Stimulated activated naive CD8-positive, alpha-beta T cell treated with anti-CD3 and anti-CD28 coated beads, Interleukin-15, Interleukin-2, amounts not matched to agents 100 ng/mL and 50 ng/mL, for 24 hours (primary cell): ENCODE data around the gene PPP3CA.

Experiments used
- H3K27ac Mint-ChIP-seq: one replicate; pipeline ENCODE4 v1.8.0; 2021; ENCODE audit warnings: mild to moderate bottlenecking, mixed read lengths
- H3K27me3 Mint-ChIP-seq: one replicate; pipeline ENCODE4 v1.8.0; 2021; ENCODE audit warnings: mixed read lengths
- H3K36me3 Mint-ChIP-seq: one replicate; pipeline ENCODE4 v1.8.0; 2021; ENCODE audit warnings: low read depth, mixed read lengths
- H3K4me1 Mint-ChIP-seq: one replicate; pipeline ENCODE4 v1.8.0; 2021; ENCODE audit warnings: low read depth, mixed read lengths
- H3K4me3 Mint-ChIP-seq: one replicate; pipeline ENCODE4 v1.8.0; 2021; ENCODE audit warnings: mild to moderate bottlenecking, mixed read lengths
- H3K9me3 Mint-ChIP-seq: one replicate; pipeline ENCODE4 v1.8.0; 2021; ENCODE audit warnings: mixed read lengths

Gene PPP3CA

DNA sequence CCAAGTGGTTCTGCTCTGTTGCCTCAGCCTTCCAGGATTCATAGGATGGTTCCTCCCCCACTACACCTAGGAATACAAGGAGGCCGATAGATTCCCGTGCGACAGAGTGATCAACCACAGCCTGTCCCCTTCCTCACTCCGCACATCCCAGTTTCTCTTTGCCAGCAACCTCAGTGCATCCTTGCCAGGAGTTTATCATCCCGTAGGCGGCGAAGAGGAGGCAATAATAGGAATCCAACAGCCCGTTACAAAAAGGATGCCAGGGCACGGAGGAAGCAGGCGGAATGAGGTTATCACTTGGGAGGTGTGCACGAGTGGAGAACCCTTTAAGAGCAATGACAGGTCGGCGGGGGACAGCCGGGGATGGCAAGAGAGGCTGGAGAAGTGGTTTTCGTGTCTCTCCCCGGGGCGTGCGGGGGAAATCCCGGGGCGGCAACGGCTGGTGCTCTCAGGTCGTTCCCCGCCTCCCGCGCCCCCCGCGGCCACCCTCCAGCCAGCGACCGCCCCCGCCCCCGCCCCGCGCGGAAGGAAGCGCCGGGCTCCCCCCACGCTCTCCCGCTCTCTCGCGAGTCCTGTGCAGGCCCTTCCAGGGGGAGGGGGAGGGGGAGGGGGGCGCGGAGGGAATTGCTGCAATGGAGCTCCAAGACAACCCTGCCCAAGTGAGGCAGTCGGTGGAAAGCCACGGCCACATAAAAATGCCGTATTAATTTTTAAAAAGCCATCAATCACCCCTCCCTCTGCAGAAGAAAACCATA, 1.6 kb downstream of the PPP3CA start:
- no peaks in the 10 kb centered on the region for H3K9me3 Mint-ChIP-seq
- H3K4me3 Mint-ChIP-seq = peak overlapping the region; percentile 89
- no peaks in the 10 kb centered on the region for H3K36me3 Mint-ChIP-seq
- peaks cover 20% of the 10 kb centered on the region for H3K27me3 Mint-ChIP-seq
- H3K4me1 Mint-ChIP-seq = peaks cover 53% of the 10 kb centered on the region
- H3K27ac Mint-ChIP-seq = peak overlapping the region; percentile 85

DNA sequence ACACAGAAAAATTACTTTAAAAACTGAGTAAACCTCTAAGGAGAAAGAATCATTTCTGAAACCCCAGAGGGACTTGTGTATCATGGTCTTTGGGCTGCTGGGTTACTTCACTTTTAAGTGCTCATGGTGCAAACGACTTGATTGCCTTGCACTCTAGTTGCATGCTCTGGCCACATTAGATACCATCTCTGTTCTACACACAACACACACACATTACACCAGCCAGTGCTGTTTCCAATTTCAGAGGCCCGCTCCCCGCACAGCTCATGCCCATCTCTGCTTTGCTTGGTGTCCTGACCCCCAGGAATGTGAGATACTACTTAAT, 2.1 kb downstream of the PPP3CA start:
- Mint-ChIP-seq H3K4me3 (peak overlapping the region; percentile 89), H3K27ac (peak overlapping the region; percentile 85), H3K27me3 (peaks cover 15% of the 10 kb centered on the region), H3K4me1 (peaks cover 58% of the 10 kb centered on the region), H3K36me3 (no peaks in the 10 kb centered on the region), H3K9me3 (no peaks in the 10 kb centered on the region)

DNA sequence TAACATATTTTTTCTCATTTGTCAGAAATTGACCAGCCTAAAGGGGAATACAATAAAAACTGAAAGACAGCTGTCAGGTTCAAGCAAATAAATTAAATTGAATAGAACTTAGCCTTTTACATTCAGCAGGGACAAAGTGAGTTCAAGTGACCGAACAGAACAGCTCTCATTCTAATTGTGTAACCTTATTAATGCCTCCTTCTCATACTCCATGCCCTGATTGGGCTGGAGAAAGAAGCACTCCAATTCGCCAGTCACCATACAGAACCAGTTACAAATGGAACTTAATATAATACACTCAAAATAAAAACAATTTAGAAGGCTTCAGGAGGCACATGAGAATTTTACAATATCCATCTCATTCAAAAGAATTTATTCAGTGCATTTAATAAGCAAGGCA, 8.0 kb downstream of the PPP3CA start:
- peaks cover 77% of the 10 kb centered on the region for H3K4me1 Mint-ChIP-seq
- H3K27me3 Mint-ChIP-seq = no peaks in the 10 kb centered on the region
- no peaks in the 10 kb centered on the region for H3K36me3 Mint-ChIP-seq
- H3K27ac Mint-ChIP-seq = no peak overlapping the region
- no peaks in the 10 kb centered on the region for H3K9me3 Mint-ChIP-seq
- H3K4me3 Mint-ChIP-seq = no peak overlapping the region

DNA sequence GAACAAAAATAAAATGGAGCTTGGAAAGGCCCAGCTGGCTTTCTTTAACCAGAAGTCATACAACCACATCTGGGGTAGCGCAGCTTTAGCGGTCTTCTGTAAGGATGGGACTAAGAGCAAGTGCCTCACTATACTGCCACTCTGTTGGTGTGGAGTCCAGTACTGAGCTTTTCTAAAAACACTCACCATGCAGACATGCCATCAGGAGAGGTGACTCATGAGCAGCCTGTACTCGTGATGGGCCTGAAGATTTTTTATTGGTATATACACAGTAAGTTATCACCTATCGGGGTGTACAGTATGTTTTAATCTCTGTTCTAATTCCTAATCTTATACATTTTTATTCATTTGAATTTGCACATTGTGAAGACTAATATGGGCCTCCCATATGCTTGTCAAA, 9.6 kb downstream of the PPP3CA start:
- Mint-ChIP-seq H3K36me3 (peaks cover 3% of the 10 kb centered on the region), H3K27me3 (no peaks in the 10 kb centered on the region), H3K4me3 (no peak overlapping the region), H3K27ac (no peak overlapping the region), H3K9me3 (no peaks in the 10 kb centered on the region), H3K4me1 (peaks cover 67% of the 10 kb centered on the region)

DNA sequence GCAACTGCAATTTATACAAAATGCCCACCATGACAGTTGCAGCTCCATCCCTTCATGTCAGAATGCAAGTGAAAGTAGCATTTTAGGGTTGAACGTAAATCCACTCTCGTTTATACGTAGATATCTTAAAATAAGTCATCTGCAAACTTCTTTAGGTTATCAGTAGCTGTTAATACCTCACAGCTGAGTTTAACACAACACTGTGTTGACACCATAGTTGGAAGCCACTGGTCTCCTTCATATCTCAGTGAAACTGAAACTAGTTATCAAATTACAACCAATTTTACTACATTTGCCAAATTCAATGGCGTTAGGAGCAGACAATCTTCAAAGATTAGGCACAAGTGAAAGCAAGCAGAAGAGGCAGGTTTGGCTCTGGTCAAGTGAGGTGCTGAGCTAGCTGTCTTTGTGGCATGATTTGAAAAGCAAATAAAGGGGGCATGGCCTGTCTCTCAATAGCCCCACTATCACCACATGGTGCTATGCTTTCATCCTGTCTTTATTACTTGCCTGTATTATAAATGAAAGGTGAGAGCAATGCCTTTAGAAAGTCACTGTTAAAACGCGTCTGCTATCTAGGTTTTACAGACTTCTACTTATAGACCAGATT, 12.3 kb downstream of the PPP3CA start:
- Mint-ChIP-seq H3K36me3 (peaks cover 3% of the 10 kb centered on the region), H3K4me3 (peak overlapping the region; percentile 24), H3K27me3 (no peaks in the 10 kb centered on the region), H3K4me1 (peaks cover 46% of the 10 kb centered on the region), H3K27ac (no peak overlapping the region), H3K9me3 (no peaks in the 10 kb centered on the region)

DNA sequence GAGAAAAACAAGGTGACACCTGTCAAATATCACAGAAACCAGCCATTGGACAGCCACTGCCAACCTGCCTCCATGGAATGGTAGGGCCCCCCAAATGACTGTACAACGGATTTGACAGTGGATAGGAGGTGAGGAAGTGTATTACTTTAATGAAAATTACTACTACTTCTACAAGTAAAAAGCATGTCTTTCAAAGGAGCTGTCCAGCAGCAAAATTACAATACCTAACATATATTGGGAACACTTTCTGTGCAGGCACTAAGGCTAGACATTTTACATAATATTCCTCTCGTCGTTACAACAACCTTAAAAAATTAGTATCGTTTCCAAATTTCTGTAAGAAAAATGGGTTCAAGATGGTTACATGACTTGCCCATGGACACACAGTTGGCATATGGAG, 14.9 kb downstream of the PPP3CA start:
- Mint-ChIP-seq H3K4me1 (peaks cover 48% of the 10 kb centered on the region), H3K4me3 (no peak overlapping the region), H3K27ac (no peak overlapping the region), H3K27me3 (no peaks in the 10 kb centered on the region), H3K9me3 (no peaks in the 10 kb centered on the region), H3K36me3 (peaks cover 6% of the 10 kb centered on the region)

DNA sequence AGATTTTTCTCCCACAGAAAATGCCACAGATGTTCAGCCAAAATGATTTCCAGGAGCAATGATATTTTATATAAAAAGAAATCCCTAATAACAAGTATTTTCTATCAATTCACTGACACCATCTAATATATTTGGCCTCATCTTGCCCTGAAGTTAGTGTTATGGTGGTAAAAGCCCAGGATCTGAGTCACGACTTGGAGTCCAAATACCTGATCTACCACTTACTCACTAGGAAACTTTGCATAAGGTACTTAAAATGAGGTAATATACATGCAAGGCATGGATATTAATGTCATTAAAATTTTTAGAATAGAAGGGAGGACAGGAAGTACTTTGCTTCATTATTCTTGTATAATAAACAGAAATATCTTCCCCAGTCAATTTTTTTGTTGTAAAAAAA, 16.3 kb downstream of the PPP3CA start:
- no peak overlapping the region for H3K27ac Mint-ChIP-seq
- H3K27me3 Mint-ChIP-seq = peaks cover 8% of the 10 kb centered on the region
- peaks cover 6% of the 10 kb centered on the region for H3K36me3 Mint-ChIP-seq
- no peaks in the 10 kb centered on the region for H3K9me3 Mint-ChIP-seq
- H3K4me3 Mint-ChIP-seq = no peak overlapping the region
- H3K4me1 Mint-ChIP-seq = peaks cover 52% of the 10 kb centered on the region

DNA sequence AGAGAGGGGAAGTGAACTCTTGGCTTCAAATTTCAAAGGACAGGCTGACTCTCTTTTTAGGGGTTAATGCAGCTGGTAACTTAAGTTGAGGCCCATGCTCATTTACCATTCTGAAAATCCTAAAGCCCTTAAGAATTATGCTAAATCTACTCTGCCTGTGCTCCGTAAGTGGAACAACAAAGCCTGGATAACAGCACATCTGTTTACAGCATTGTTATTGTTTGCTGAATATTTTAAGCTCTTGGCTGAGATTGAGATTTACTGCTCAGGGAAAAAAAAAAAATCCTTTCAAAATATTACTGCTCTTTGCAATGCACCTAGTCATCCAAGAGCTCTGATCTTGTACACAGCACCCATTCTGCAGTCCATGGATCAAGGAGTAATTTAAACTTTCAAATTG, 17.7 kb downstream of the PPP3CA start:
- H3K4me1 Mint-ChIP-seq = peaks cover 41% of the 10 kb centered on the region
- peaks cover 8% of the 10 kb centered on the region for H3K27me3 Mint-ChIP-seq
- H3K27ac Mint-ChIP-seq = no peak overlapping the region
- H3K4me3 Mint-ChIP-seq = no peak overlapping the region
- H3K9me3 Mint-ChIP-seq = no peaks in the 10 kb centered on the region
- H3K36me3 Mint-ChIP-seq = peaks cover 6% of the 10 kb centered on the region

DNA sequence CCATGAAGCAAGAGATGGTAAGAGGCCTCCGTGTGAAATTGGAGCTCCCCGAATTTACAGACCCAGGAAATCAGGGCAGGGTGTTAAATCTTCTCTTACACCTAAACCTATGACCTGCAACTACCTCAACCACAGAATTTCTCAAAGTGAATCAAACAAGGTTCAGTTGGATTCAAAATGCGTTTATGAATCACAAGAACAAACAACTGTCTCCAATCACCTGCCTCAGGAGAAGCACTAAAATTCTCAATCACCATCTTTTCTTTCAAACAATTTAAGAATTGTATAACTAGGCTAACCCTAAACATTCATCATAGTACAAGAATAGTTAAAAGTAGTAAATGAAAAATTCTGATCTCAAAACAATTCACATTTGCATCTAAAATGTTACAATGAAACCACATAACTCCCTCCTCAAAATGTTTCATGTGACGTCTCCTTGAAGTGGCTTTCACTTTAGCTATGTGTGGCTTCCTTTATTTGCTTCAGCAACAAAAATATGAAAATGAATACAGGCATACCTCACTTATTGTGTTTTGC, 19.2 kb downstream of the PPP3CA start:
- Mint-ChIP-seq H3K4me1 (peaks cover 41% of the 10 kb centered on the region), H3K36me3 (peaks cover 3% of the 10 kb centered on the region), H3K27ac (peak overlapping the region; percentile 74), H3K27me3 (peaks cover 8% of the 10 kb centered on the region), H3K9me3 (no peaks in the 10 kb centered on the region), H3K4me3 (peak overlapping the region; percentile 73)

DNA sequence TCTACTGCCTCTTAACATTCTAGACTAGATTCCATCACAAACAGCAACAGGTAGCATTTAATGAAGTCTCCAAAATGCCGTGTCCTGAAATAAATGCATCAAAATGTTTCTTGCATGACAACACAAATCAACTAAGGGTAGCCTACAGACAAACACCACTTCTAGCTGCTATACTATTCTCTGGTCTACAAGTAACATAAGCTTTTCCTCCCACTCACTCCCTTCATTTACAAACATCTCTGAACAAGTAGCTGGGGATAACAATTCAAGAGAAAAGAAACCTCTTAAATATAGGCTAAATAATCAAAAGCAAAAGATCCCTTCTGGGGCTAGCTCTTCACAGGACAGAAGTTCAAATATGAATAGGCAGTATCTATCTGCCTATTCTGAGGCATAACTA, 20.8 kb downstream of the PPP3CA start:
- no peak overlapping the region for H3K27ac Mint-ChIP-seq
- peaks cover 50% of the 10 kb centered on the region for H3K4me1 Mint-ChIP-seq
- H3K36me3 Mint-ChIP-seq = peaks cover 3% of the 10 kb centered on the region
- H3K27me3 Mint-ChIP-seq = peaks cover 8% of the 10 kb centered on the region
- H3K9me3 Mint-ChIP-seq = no peaks in the 10 kb centered on the region
- no peak overlapping the region for H3K4me3 Mint-ChIP-seq

DNA sequence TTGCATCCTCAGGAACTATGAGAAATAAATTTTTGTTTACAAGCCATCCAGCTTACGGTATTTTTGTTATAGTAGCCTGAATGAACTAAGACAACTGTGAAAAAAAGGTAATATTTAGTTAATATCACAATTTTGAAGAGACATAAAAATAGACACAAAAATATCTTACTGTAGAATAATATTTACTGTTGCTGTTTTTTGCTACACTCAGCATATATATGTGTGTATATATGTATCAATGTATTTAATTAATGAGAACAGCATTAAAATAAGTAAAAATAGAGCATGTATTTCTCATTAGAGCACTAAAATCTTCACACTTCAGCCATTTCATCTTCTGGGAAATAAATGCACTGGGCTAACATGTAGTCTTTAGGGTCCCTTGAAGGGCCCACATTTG, 24.6 kb downstream of the PPP3CA start:
- Mint-ChIP-seq H3K4me1 (peaks cover 29% of the 10 kb centered on the region), H3K4me3 (no peak overlapping the region), H3K36me3 (no peaks in the 10 kb centered on the region), H3K27ac (no peak overlapping the region), H3K27me3 (peaks cover 8% of the 10 kb centered on the region), H3K9me3 (no peaks in the 10 kb centered on the region)

DNA sequence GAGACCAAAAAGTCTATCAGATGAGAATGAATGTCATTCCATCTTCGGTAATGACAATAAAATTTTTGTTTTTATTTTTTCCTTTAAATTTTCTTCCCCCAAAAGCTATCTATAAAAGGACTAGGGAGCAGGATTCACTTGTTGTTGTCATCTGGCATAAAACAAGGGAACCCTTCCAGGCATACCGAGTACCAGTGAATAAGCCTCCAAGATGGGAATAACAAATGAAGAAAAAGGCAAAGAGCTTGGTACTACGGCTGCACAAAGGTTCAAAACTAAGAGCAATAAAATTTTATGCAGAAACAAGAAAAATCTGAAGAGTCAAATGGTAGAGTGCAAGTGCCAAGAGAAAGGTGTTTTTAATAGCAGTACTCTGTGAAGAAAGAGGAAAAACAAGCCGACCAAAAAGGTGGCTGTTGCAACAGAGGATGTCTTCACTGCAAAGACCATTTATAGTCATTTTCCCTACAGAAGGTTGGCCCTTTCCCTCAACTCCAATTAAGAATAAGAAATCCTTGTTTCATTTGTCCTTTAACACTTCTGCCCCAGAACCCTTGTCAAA, 25.8 kb downstream of the PPP3CA start:
- Mint-ChIP-seq H3K9me3 (no peaks in the 10 kb centered on the region), H3K27me3 (peaks cover 2% of the 10 kb centered on the region), H3K4me3 (no peak overlapping the region), H3K36me3 (no peaks in the 10 kb centered on the region), H3K27ac (no peak overlapping the region), H3K4me1 (peaks cover 18% of the 10 kb centered on the region)

DNA sequence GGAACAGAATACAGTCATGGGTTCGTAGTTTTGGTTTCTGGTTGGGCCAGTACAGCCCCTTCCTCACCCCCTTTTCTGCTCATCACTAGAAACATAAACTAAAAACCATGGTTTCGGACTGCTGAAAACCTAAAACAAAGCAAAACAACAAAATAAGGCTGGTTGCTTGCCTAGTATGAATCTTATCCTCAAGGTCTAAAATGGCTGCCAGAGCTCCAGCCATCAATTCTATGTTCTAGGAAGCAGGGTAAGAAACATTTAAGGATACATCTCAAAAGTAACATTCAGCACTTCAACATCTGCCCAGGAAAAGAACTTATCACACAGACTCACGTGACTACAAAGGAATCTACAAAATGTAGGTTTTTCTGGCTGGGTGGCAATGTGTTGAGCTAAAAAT, 31.5 kb downstream of the PPP3CA start:
- Mint-ChIP-seq H3K9me3 (peaks cover 11% of the 10 kb centered on the region), H3K4me3 (no peak overlapping the region), H3K27me3 (no peaks in the 10 kb centered on the region), H3K4me1 (peaks cover 6% of the 10 kb centered on the region), H3K27ac (no peak overlapping the region), H3K36me3 (peaks cover 7% of the 10 kb centered on the region)

DNA sequence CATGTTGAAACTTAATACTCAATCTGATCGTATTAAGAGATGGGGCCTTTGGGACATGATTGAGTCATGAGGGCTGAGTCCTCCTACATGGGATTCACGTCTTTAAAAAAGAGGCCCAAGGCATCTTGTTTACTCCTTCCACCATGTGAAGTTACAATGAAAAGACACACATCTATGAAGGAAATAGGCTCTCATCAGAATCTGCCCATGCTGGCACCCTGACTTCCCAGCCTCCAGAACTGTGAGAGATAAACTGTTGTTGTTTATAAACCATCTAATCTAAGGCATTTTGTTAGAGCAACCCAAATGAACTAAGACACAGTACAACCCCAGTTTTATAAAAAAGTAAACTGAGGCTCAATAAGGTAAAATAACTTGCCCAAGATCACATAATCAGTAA, 32.3 kb downstream of the PPP3CA start:
- H3K9me3 Mint-ChIP-seq = peaks cover 11% of the 10 kb centered on the region
- H3K36me3 Mint-ChIP-seq = peaks cover 7% of the 10 kb centered on the region
- H3K4me3 Mint-ChIP-seq = no peak overlapping the region
- peaks cover 10% of the 10 kb centered on the region for H3K4me1 Mint-ChIP-seq
- no peak overlapping the region for H3K27ac Mint-ChIP-seq
- H3K27me3 Mint-ChIP-seq = no peaks in the 10 kb centered on the region

DNA sequence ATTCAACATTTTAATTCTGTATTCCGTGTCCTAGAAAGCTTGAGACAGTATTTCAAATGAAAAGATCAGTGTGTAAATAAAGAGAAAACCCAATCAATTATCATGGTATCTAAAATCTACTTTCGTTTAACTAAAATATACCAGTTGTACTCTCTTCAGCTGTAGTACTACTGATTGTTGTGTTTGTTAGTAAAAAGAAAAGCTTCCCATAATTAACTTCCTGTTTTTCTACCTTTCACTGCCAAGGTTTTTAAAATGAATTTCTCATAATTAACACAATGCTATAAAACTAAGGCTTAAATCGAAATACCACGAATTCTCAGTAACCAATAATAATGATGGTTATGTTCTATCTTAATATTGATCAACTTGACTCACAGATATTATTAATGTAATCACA, 37.4 kb downstream of the PPP3CA start:
- Mint-ChIP-seq H3K27me3 (no peaks in the 10 kb centered on the region), H3K27ac (no peak overlapping the region)

More for the DNA sequence above, 37.4 kb downstream of the PPP3CA start:
- no peaks in the 10 kb centered on the region for H3K36me3 Mint-ChIP-seq
- H3K4me1 Mint-ChIP-seq = peaks cover 47% of the 10 kb centered on the region
- no peak overlapping the region for H3K4me3 Mint-ChIP-seq
- H3K9me3 Mint-ChIP-seq = no peaks in the 10 kb centered on the region
